ENCODE data around the gene MAG. TPM values are rescaled to one million over a fixed set of nuclear protein-coding genes. Genes with fewer than 3 reads are reported as not detected.

MAG gene
- total and polyA plus RNA-seq, 7 donors: 0.06 to 6.1 TPM; not detected in 5

DNA sequence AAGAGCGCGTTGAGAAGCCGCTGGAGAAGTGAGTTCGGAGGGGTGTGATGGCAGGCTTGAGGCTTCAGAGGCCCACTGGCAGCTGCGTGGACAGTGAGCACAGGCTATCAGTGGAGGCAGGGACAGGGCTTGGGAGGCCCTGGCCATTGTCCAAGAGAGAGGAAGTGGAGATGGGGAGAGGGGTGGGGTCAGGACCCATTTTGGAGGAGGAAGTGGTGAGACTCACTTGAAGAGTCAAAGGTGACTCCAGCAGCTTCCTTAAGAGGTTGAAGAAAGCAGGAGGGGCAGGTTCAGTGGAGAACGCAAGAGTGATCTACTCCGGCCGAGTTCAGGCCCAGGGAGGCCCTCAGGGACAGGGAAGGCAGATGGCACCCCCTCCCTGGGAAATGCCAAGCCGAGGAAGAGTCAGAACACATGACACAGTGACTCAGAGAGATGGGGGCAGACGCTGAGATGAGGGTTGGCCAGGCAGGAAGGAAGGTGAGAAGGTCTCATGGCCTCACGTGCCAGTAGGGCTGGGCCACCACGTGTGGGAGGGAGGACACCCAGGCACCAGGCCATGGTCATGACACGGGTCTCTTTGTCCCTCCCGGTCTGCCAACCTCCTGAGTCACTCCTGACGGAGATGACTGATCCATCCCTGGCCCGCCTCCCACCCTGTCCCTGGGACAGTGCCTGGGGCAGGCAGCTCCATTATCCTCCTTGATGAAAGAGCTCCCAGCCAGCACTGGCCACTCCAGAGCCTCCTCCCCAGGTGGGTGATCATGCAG, 26.9 kb downstream of the MAG start:
- intact Hi-C loops (cut with DNase I): no loop called here
- peaks cover 0 to 4% (median 0%) of the 10 kb centered on the region in 3 donors for H3K27me3 ChIP-seq
- TF ChIP-seq POLR2A (IDR thresholded peaks at IDR 0.05): no peak
- TF ChIP-seq POLR2AphosphoS5 (IDR thresholded peaks at IDR 0.05): peak in 1 of 4 donors; percentile 57
- TF ChIP-seq EP300 (IDR thresholded peaks at IDR 0.05): no peak
- TF ChIP-seq, protein P1, sequence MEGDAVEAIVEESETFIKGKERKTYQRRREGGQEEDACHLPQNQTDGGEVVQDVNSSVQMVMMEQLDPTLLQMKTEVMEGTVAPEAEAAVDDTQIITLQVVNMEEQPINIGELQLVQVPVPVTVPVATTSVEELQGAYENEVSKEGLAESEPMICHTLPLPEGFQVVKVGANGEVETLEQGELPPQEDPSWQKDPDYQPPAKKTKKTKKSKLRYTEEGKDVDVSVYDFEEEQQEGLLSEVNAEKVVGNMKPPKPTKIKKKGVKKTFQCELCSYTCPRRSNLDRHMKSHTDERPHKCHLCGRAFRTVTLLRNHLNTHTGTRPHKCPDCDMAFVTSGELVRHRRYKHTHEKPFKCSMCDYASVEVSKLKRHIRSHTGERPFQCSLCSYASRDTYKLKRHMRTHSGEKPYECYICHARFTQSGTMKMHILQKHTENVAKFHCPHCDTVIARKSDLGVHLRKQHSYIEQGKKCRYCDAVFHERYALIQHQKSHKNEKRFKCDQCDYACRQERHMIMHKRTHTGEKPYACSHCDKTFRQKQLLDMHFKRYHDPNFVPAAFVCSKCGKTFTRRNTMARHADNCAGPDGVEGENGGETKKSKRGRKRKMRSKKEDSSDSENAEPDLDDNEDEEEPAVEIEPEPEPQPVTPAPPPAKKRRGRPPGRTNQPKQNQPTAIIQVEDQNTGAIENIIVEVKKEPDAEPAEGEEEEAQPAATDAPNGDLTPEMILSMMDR (IDR thresholded peaks at IDR 0.05): no peak
- H3K9me3 ChIP-seq: peaks cover 0 to 4% (median 2%) of the 10 kb centered on the region in 4 donors
- no peak overlapping the region for H3K4me3 ChIP-seq
- DNase-seq: peak; percentile 73
- H3K27ac ChIP-seq: no peak overlapping the region
- 65 to 69% methylated on average over 16 of the region's 16 CpGs for WGBS, 2 donors
- H3K4me1 ChIP-seq: no peaks in the 10 kb centered on the region
- no peaks in the 10 kb centered on the region for H3K36me3 ChIP-seq

DNA sequence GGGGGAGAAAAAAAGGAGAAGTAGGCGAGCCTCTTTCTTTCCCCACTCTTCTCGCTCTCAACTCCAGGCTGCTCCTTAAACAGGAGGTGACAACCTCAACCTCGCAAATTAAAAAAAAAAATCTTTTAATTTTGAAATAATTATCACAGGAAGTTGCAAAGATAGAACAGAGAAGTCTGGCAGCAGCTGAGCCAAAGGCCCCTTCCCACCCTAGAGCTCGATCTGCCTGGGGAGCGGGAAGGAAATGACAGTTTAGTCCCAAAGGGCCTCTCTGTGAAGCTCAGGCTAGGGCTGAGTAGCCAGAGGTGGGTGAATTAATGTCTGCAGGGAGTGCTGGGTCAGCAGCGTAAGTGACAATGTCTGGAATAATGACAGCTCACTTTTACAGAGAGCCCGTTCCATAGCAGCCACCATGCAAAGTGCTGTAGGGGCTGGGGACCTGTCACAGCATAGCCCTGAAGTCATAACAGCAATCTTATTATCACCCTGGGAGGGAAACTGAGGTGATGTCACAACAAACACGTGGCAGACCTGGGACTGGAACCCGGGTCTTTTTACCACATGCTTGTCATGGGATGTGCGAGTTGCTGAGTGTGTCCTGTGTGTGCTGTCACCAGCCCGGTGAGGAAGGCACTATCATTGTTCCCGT, 28.2 kb downstream of the MAG start:
- Histone ChIP-seq H3K4me3 (no peak overlapping the region), H3K27me3 (peaks cover 0 to 2% (median 0%) of the 10 kb centered on the region in 3 donors), H3K4me1 (no peaks in the 10 kb centered on the region), H3K36me3 (no peaks in the 10 kb centered on the region), H3K9me3 (peaks cover 0 to 4% (median 2%) of the 10 kb centered on the region in 4 donors), H3K27ac (no peak overlapping the region)
- TF ChIP-seq POLR2AphosphoS5 (IDR thresholded peaks at IDR 0.05) (no peak), EP300 (IDR thresholded peaks at IDR 0.05) (no peak), POLR2A (IDR thresholded peaks at IDR 0.05) (no peak)
- TF ChIP-seq, protein P1 (IDR thresholded peaks at IDR 0.05): no peak
- 47 to 70% methylated on average over 12 of the region's 12 CpGs for WGBS, 2 donors
- intact Hi-C loops (cut with DNase I): no loop called here
- DNase-seq: no peak

DNA sequence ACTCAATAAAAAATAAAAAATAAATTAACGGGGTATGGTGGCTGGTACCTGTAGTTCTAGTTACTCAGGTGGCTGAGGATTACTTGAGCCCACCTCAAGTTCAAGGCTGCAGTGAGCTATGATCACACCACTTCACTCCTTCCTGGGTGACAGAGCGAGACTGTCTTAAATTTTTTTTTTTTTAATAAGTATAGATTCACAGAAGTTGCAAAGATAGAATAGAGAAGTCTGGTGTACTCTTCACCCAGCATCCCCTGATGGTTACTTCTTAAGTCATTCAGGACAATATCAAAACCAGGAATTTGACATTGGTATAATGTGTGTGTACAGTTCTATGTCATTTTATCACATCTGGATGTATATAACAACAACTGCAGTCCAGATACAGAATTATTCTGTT, 29.3 kb downstream of the MAG start:
- no peak for DNase-seq
- 74 to 85% methylated on average over 2 of the region's 2 CpGs for WGBS, 2 donors
- H3K27ac ChIP-seq: no peak overlapping the region
- H3K4me3 ChIP-seq: no peak overlapping the region
- no peaks in the 10 kb centered on the region for H3K27me3 ChIP-seq
- TF ChIP-seq, protein P1 (IDR thresholded peaks at IDR 0.05): no peak
- no peak for TF ChIP-seq EP300 (IDR thresholded peaks at IDR 0.05)
- no peak for TF ChIP-seq POLR2A (IDR thresholded peaks at IDR 0.05)
- no peak for TF ChIP-seq POLR2AphosphoS5 (IDR thresholded peaks at IDR 0.05)
- intact Hi-C loops (cut with DNase I): no loop called here
- H3K36me3 ChIP-seq: no peaks in the 10 kb centered on the region
- H3K9me3 ChIP-seq: peaks cover 0 to 4% (median 2%) of the 10 kb centered on the region in 4 donors
- no peaks in the 10 kb centered on the region for H3K4me1 ChIP-seq

DNA sequence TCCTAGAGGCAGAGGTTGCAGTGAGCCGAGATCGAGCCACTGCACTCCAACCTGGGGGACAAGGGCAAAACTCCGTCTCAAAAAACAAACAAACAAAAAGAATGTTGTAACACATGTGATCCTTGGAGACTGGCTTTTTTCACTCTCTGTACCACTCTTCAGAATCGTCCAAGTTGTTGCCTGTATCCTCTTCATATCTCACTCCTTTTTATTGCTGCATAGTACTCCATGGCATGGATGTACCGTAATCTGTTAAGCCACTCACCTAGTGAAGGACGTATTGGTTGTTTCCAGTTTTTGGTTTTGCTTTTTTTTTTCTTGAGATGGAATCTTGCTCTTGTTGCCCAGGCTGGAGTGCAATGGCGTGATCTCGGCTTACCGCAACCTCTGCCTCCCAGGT, 30.1 kb downstream of the MAG start:
- 94 to 95% methylated on average over 9 of the region's 9 CpGs for WGBS, 2 donors
- Histone ChIP-seq H3K27ac (no peak overlapping the region), H3K4me3 (no peak overlapping the region), H3K4me1 (no peaks in the 10 kb centered on the region), H3K27me3 (no peaks in the 10 kb centered on the region), H3K36me3 (no peaks in the 10 kb centered on the region), H3K9me3 (peaks cover 0 to 4% (median 2%) of the 10 kb centered on the region in 4 donors)
- TF ChIP-seq, protein P1 (IDR thresholded peaks at IDR 0.05): no peak
- TF ChIP-seq POLR2AphosphoS5 (IDR thresholded peaks at IDR 0.05) (no peak), EP300 (IDR thresholded peaks at IDR 0.05) (no peak), POLR2A (IDR thresholded peaks at IDR 0.05) (no peak)
- intact Hi-C loops (cut with DNase I): no loop called here
- no peak for DNase-seq

Data from sigmoid colon (tissue), 7 donors.